Spleen (tissue), 11 donors: ENCODE results near the gene CITED4. TPM values are rescaled to one million over a fixed set of nuclear protein-coding genes. Genes with fewer than 3 reads are reported as not detected.
A peak's percentile ranks its signal among the peaks of the same experiment; 100 is the strongest.

Experiments
- DNase-seq: peaks from one replicate; pipeline ENCODE4 v3.0.0-alpha.2; 2020
- H3K27ac ChIP-seq, 8 donors: fragments of 200-600 bp; sonication (generic) in 7 of 8; 1 replicate in 4 of 8; 2 replicates in 4 of 8; pipeline versions ENCODE4 v1.5.0 to v1.8.0; 2016 to 2021; ENCODE audit warnings: inconsistent platforms in 4 of 8, mild to moderate bottlenecking in 4 of 8, moderate library complexity in 1 of 8
- H3K27me3 ChIP-seq, 7 donors: fragments of 200-600 bp; sonication (generic) in 6 of 7; replicated peaks in 1 of 7; 1 replicate in 4 of 7; 2 replicates in 3 of 7; pipeline versions ENCODE4 v1.5.0 to v1.8.0; 2016 to 2021; ENCODE audit warnings: inconsistent platforms in 3 of 7, mild to moderate bottlenecking in 1 of 7
- H3K36me3 ChIP-seq, 6 donors: fragments of 200-600 bp; sonication (generic) in 5 of 6; 1 replicate in 4 of 6; 2 replicates in 2 of 6; pipeline versions ENCODE4 v1.5.0 to v1.8.0; 2016 to 2021; ENCODE audit warnings: inconsistent platforms in 2 of 6
- H3K4me1 ChIP-seq, 6 donors: fragments of 200-600 bp; sonication (generic) in 5 of 6; 1 replicate in 3 of 6; 2 replicates in 3 of 6; pipeline versions ENCODE4 v1.5.0 to v1.8.0; 2016 to 2021; ENCODE audit warnings: inconsistent platforms in 3 of 6
- H3K4me3 ChIP-seq, 8 donors: fragments of 200-600 bp; sonication (generic) in 7 of 8; 1 replicate in 4 of 8; 2 replicates in 4 of 8; pipeline versions ENCODE4 v1.5.0 to v1.8.0; 2016 to 2021; ENCODE audit warnings: inconsistent platforms in 4 of 8, mild to moderate bottlenecking in 4 of 8, moderate library complexity in 2 of 8
- H3K9me3 ChIP-seq, 8 donors: fragments of 200-600 bp; sonication (generic) in 7 of 8; 1 replicate in 4 of 8; 2 replicates in 4 of 8; pipeline versions ENCODE4 v1.5.0 to v1.8.0; 2016 to 2021; ENCODE audit warnings: inconsistent platforms in 4 of 8
- CTCF ChIP-seq, 11 experiments: fragments of 200-600 bp in 7 of 11; fragments of 450-650 bp in 4 of 11; sonication (generic) in 4 of 11; IDR thresholded peaks in 8 of 11; conservative IDR thresholded peaks in 3 of 11; 1 replicate in 7 of 11; 2 replicates in 4 of 11; pipeline versions ENCODE4 v1.4.0 to v1.8.0; 2016 to 2021; ENCODE audit warnings: antibody characterized with exemption in 11 of 11, inconsistent platforms in 4 of 11, mild to moderate bottlenecking in 1 of 11
- POLR2A ChIP-seq, 3 donors: fragments of 450-650 bp; IDR thresholded peaks; one replicate each; pipeline ENCODE4 v1.5.1; 2017; ENCODE audit warnings: antibody characterized with exemption in 3 of 3, mild to moderate bottlenecking in 1 of 3
- POLR2AphosphoS5 ChIP-seq, 3 donors: sonication (generic); formaldehyde crosslinking; IDR thresholded peaks; one replicate each; pipeline ENCODE4 v1.5.1; 2017; ENCODE audit warnings: antibody characterized with exemption in 3 of 3
- WGBS, 5 donors: extraction: QIAGEN DNeasy Blood & Tissue Kit in 3 of 5; methylation state at CpG; one replicate each; pipeline versions ENCODE4 v1.1.5 to v1.1.7; 2013 to 2018; 5-methylcytosine and 5-hydroxymethylcytosine counted together
- intact Hi-C: fragments of 100-400 bp; cut with DNase I; formaldehyde crosslinking; loops from one replicate; pipeline ENCODE4 v1.15.0; 2023; ENCODE audit warnings: low total_unique reads
- polyA plus RNA-seq, 3 donors: library from polyadenylated mRNA; stranded (reverse); fragments of 200-250 nt; gene quantifications; one replicate each; pipeline ENCODE4 v1.2.1, GENCODE V29; 2013
- total RNA-seq, 7 donors: library from RNA; depleted of rRNA in 3 of 7; stranded (reverse); fragments of >200 nt in 3 of 7; fragmentation: NEBNext Ultra II Directional in 4 of 7; extraction: Animal tissue kit (Norgen Biotek cat#: 25700) in 4 of 7; gene quantifications; one replicate each; pipeline versions ENCODE4 v1.1.0 to v1.2.1, GENCODE V29; 2016 to 2021
- donor health status: healthy with polysubstance abuse.
- donor health status: DM: no; HTN: no; CAD: no; lungs with moderate emphysema.
- donor health status: DM: no; HTN: no; CAD: no.
- donor health status: Bipolar disorder and iron deficiency.
- donor health status: healthy.
- donor health status: DM: no; HTN: no; CAD: no.
- donor health status: DM: yes; HTN: yes; CAD: no.

The CITED4 gene
- total and polyA plus RNA-seq, 10 donors = 10.0 to 98.8 (median 46.8) TPM

GRCh38 chr1:40876891-40877290, 14.7 kb upstream of the CITED4 start:
- Histone ChIP-seq H3K27me3 (peaks cover 0 to 8% (median 0%) of the 10 kb centered on the region in 7 donors), H3K4me1 (peaks cover 0 to 46% (median 25%) of the 10 kb centered on the region in 6 donors), H3K36me3 (no peaks in the 10 kb centered on the region), H3K4me3 (no peak overlapping the region), H3K9me3 (peaks cover 0 to 8% (median 0%) of the 10 kb centered on the region in 8 donors), H3K27ac (peak overlapping the region; percentile 55 to 82 (median 76))
- DNase-seq = no peak
- no peak for TF ChIP-seq CTCF (IDR thresholded peaks at IDR 0.05 in 8 of 11, conservative IDR thresholded peaks at IDR 0.05 in 3 of 11)
- TF ChIP-seq POLR2A (IDR thresholded peaks at IDR 0.05) = no peak
- no peak for TF ChIP-seq POLR2AphosphoS5 (IDR thresholded peaks at IDR 0.05)
- WGBS, 5 donors = 78 to 94% (median 88%) methylated on average over 1 of the region's 1 CpG
- intact Hi-C loops = no loop called here

- TF ChIP-seq CTCF (IDR thresholded peaks at IDR 0.05 in 8 of 11, conservative IDR thresholded peaks at IDR 0.05 in 3 of 11) (no peak), POLR2AphosphoS5 (IDR thresholded peaks at IDR 0.05) (no peak), POLR2A (IDR thresholded peaks at IDR 0.05) (no peak)
- H3K27ac ChIP-seq = peak overlapping the region; percentile 27 to 82 (median 71)
Measured at GRCh38 chr1:40876436-40876761, 14.2 kb upstream of the CITED4 start.

GRCh38 chr1:40873863-40874472, 11.8 kb upstream of the CITED4 start:
- peaks cover 0 to 17% (median 8%) of the 10 kb centered on the region in 8 donors for H3K9me3 ChIP-seq
- H3K4me3 ChIP-seq = no peak overlapping the region
- intact Hi-C loops = no loop called here
- WGBS, 5 donors = 91 to 96% (median 94%) methylated on average over 7 of the region's 7 CpGs
- DNase-seq = no peak
- peaks cover 0 to 3% (median 0%) of the 10 kb centered on the region in 7 donors for H3K27me3 ChIP-seq
- peaks cover 0 to 41% (median 19%) of the 10 kb centered on the region in 6 donors for H3K4me1 ChIP-seq
- no peak for TF ChIP-seq POLR2A (IDR thresholded peaks at IDR 0.05)
- no peak for TF ChIP-seq CTCF (IDR thresholded peaks at IDR 0.05 in 8 of 11, conservative IDR thresholded peaks at IDR 0.05 in 3 of 11)
- TF ChIP-seq POLR2AphosphoS5 (IDR thresholded peaks at IDR 0.05) = no peak
- H3K36me3 ChIP-seq = no peaks in the 10 kb centered on the region
- no peak overlapping the region for H3K27ac ChIP-seq

More at GRCh38 chr1:40876436-40876761, 14.2 kb upstream of the CITED4 start:
- Histone ChIP-seq H3K4me1 (peaks cover 0 to 44% (median 23%) of the 10 kb centered on the region in 6 donors), H3K9me3 (peaks cover 0 to 8% (median 0%) of the 10 kb centered on the region in 8 donors), H3K36me3 (no peaks in the 10 kb centered on the region), H3K4me3 (no peak overlapping the region), H3K27me3 (peaks cover 0 to 7% (median 0%) of the 10 kb centered on the region in 7 donors)
- WGBS, 5 donors = 75 to 97% (median 91%) methylated on average over 2 of the region's 2 CpGs
- intact Hi-C loops = no loop called here
- DNase-seq = no peak

GRCh38 chr1:40872276-40872675, 10.1 kb upstream of the CITED4 start:
- H3K4me1 ChIP-seq = peaks cover 0 to 28% (median 14%) of the 10 kb centered on the region in 6 donors
- no peak for DNase-seq
- peaks cover 0 to 3% (median 0%) of the 10 kb centered on the region in 7 donors for H3K27me3 ChIP-seq
- no peak overlapping the region for H3K4me3 ChIP-seq
- intact Hi-C loops = no loop called here
- H3K36me3 ChIP-seq = no peaks in the 10 kb centered on the region
- H3K27ac ChIP-seq = peak overlapping the region in 1 of 8 donors; percentile 56
- peaks cover 0 to 17% (median 8%) of the 10 kb centered on the region in 8 donors for H3K9me3 ChIP-seq
- TF ChIP-seq CTCF (IDR thresholded peaks at IDR 0.05 in 8 of 11, conservative IDR thresholded peaks at IDR 0.05 in 3 of 11) (no peak), POLR2A (IDR thresholded peaks at IDR 0.05) (no peak), POLR2AphosphoS5 (IDR thresholded peaks at IDR 0.05) (no peak)
- 78 to 92% (median 86%) methylated on average over 3 of the region's 3 CpGs for WGBS, 5 donors
